Muscle layer of colon (tissue), 2 donors: ENCODE measurements around the gene PNPO.

ENCODE experiments used
- H3K27ac ChIP-seq: one replicate; pipeline ENCODE4 v1.7.0; 2013; ENCODE audit warnings: low read depth, mild to moderate bottlenecking, low read length, moderate library complexity
- H3K27me3 ChIP-seq, 2 donors: one replicate each; pipeline ENCODE4 v1.7.0; 2013; ENCODE audit warnings: low read length in 2 of 2, mild to moderate bottlenecking in 2 of 2; ENCODE audit not compliant: insufficient read depth in 2 of 2, control insufficient read depth in 1 of 2
- H3K36me3 ChIP-seq: one replicate; pipeline ENCODE4 v1.7.0; 2013; ENCODE audit warnings: mild to moderate bottlenecking, low read length; ENCODE audit not compliant: insufficient read depth
- H3K4me1 ChIP-seq: one replicate; pipeline ENCODE4 v1.7.0; 2013; ENCODE audit warnings: mild to moderate bottlenecking, low read length; ENCODE audit not compliant: insufficient read depth
- H3K4me3 ChIP-seq, 2 donors: one replicate each; pipeline ENCODE4 v1.7.0; 2013; ENCODE audit warnings: low read length in 2 of 2, low read depth in 1 of 2, mild to moderate bottlenecking in 1 of 2, moderate library complexity in 1 of 2
- H3K9ac ChIP-seq: one replicate; pipeline ENCODE4 v1.7.0; 2013; ENCODE audit warnings: low read length
- H3K9me3 ChIP-seq: one replicate; pipeline ENCODE4 v1.7.0; 2013; ENCODE audit warnings: mild to moderate bottlenecking, low read length
- donor health status: abdominal sarcoma.
- donor health status: Adenocarcinoma of cecum.

PNPO gene

GRCh38 chr17:47942568-47942967, 1.2 kb downstream of the PNPO start:
- Histone ChIP-seq H3K36me3 (peaks cover 26% of the 10 kb centered on the region), H3K9me3 (no peaks in the 10 kb centered on the region), H3K4me1 (peaks cover 22% of the 10 kb centered on the region), H3K27me3 (no peaks in the 10 kb centered on the region), H3K27ac (peak overlapping the region; percentile 73), H3K4me3 (peak overlapping the region in 1 of 2 donors; percentile 84), H3K9ac (no peak overlapping the region)

GRCh38 chr17:47945080-47945479, 3.7 kb downstream of the PNPO start:
- Histone ChIP-seq H3K9me3 (no peaks in the 10 kb centered on the region), H3K27ac (no peak overlapping the region), H3K27me3 (no peaks in the 10 kb centered on the region), H3K4me3 (no peak overlapping the region), H3K9ac (no peak overlapping the region), H3K36me3 (peaks cover 26% of the 10 kb centered on the region), H3K4me1 (peaks cover 38% of the 10 kb centered on the region)

GRCh38 chr17:47945529-47946508, 4.4 kb downstream of the PNPO start:
- H3K27ac ChIP-seq = no peak overlapping the region
- peaks cover 26% of the 10 kb centered on the region for H3K36me3 ChIP-seq
- no peak overlapping the region for H3K9ac ChIP-seq
- peaks cover 37% of the 10 kb centered on the region for H3K4me1 ChIP-seq
- H3K27me3 ChIP-seq = no peaks in the 10 kb centered on the region
- no peak overlapping the region for H3K4me3 ChIP-seq
- no peaks in the 10 kb centered on the region for H3K9me3 ChIP-seq

- Histone ChIP-seq H3K27me3 (no peaks in the 10 kb centered on the region), H3K4me3 (no peak overlapping the region), H3K36me3 (peaks cover 26% of the 10 kb centered on the region), H3K4me1 (peaks cover 34% of the 10 kb centered on the region), H3K9ac (no peak overlapping the region), H3K9me3 (no peaks in the 10 kb centered on the region), H3K27ac (no peak overlapping the region)
Observed at GRCh38 chr17:47946516-47946915, 5.1 kb downstream of the PNPO start.

- Histone ChIP-seq H3K27me3 (no peaks in the 10 kb centered on the region), H3K9ac (no peak overlapping the region), H3K4me3 (no peak overlapping the region), H3K36me3 (peaks cover 26% of the 10 kb centered on the region), H3K27ac (no peak overlapping the region), H3K4me1 (peaks cover 30% of the 10 kb centered on the region), H3K9me3 (no peaks in the 10 kb centered on the region)
Observed at GRCh38 chr17:47946929-47947397, 5.6 kb downstream of the PNPO start.

GRCh38 chr17:47948706-47949196, 7.4 kb downstream of the PNPO start:
- Histone ChIP-seq H3K4me3 (peak overlapping the region in 1 of 2 donors; percentile 56), H3K27ac (peak overlapping the region; percentile 92), H3K36me3 (peaks cover 26% of the 10 kb centered on the region), H3K4me1 (peaks cover 24% of the 10 kb centered on the region), H3K9ac (no peak overlapping the region), H3K9me3 (no peaks in the 10 kb centered on the region), H3K27me3 (no peaks in the 10 kb centered on the region)

- Histone ChIP-seq H3K4me3 (peak overlapping the region; percentile 9 to 56), H3K9me3 (no peaks in the 10 kb centered on the region), H3K27ac (peak overlapping the region; percentile 92), H3K4me1 (peaks cover 24% of the 10 kb centered on the region), H3K9ac (peak overlapping the region; percentile 35), H3K27me3 (no peaks in the 10 kb centered on the region), H3K36me3 (peaks cover 24% of the 10 kb centered on the region)
Observed at GRCh38 chr17:47949197-47949759, 7.9 kb downstream of the PNPO start.

- no peak overlapping the region for H3K27ac ChIP-seq
- H3K36me3 ChIP-seq = peaks cover 18% of the 10 kb centered on the region
- peak overlapping the region; percentile 9 to 56 for H3K4me3 ChIP-seq
- no peaks in the 10 kb centered on the region for H3K27me3 ChIP-seq
- H3K9me3 ChIP-seq = no peaks in the 10 kb centered on the region
- peak overlapping the region; percentile 35 for H3K9ac ChIP-seq
- H3K4me1 ChIP-seq = peaks cover 24% of the 10 kb centered on the region
Observed at GRCh38 chr17:47949946-47950345, 8.6 kb downstream of the PNPO start.

- Histone ChIP-seq H3K36me3 (peaks cover 13% of the 10 kb centered on the region), H3K9ac (no peak overlapping the region), H3K9me3 (no peaks in the 10 kb centered on the region), H3K4me1 (peaks cover 24% of the 10 kb centered on the region), H3K27ac (no peak overlapping the region), H3K27me3 (no peaks in the 10 kb centered on the region), H3K4me3 (no peak overlapping the region)
Observed at GRCh38 chr17:47950448-47950847, 9.1 kb downstream of the PNPO start.

- Histone ChIP-seq H3K27ac (no peak overlapping the region), H3K36me3 (no peaks in the 10 kb centered on the region), H3K4me1 (peaks cover 17% of the 10 kb centered on the region), H3K27me3 (no peaks in the 10 kb centered on the region), H3K9ac (no peak overlapping the region), H3K9me3 (no peaks in the 10 kb centered on the region), H3K4me3 (no peak overlapping the region)
Observed at GRCh38 chr17:47952171-47953021, 11.0 kb downstream of the PNPO start.

GRCh38 chr17:47953909-47954308, 12.5 kb downstream of the PNPO start:
- Histone ChIP-seq H3K4me3 (no peak overlapping the region), H3K36me3 (no peaks in the 10 kb centered on the region), H3K27me3 (no peaks in the 10 kb centered on the region), H3K9ac (no peak overlapping the region), H3K9me3 (no peaks in the 10 kb centered on the region), H3K4me1 (peaks cover 10% of the 10 kb centered on the region), H3K27ac (no peak overlapping the region)
